Esophagus mucosa (tissue), 1 donor: ENCODE measurements around the gene TSPAN1. TPM values are rescaled to one million over a fixed set of nuclear protein-coding genes. Genes with fewer than 3 reads are reported as not detected.

Source experiments
- ATAC-seq: fragments of 200-7000 bp; cut with Tn5 transposase; one replicate; pipeline ENCODE4 v1.9.1; 2020
- total RNA-seq: library from RNA; stranded (reverse); gene quantifications from one replicate; pipeline ENCODE4 v1.2.4, GENCODE V29; 2023
- donor health status: DM: yes; HTN: yes; CAD: no.

Gene TSPAN1
- 4.7 TPM for total RNA-seq

- ATAC-seq = peak; percentile 60
Measured at GRCh38 chr1:46174448-46175231, at the start of gene TSPAN1. TSPAN1 (plus strand) TSS chr1:46175087; CDS start chr1:46181108, 6,021 bp downstream.

GRCh38 chr1:46128344-46128743, 46.5 kb upstream of the TSPAN1 start:
- no peak for ATAC-seq

GRCh38 chr1:46130121-46130520, 44.8 kb upstream of the TSPAN1 start:
- no peak for ATAC-seq

GRCh38 chr1:46130606-46131005, 44.3 kb upstream of the TSPAN1 start:
- ATAC-seq = no peak

GRCh38 chr1:46131093-46131492, 43.8 kb upstream of the TSPAN1 start:
- no peak for ATAC-seq

- ATAC-seq = no peak
Measured at GRCh38 chr1:46131712-46132528, 43.0 kb upstream of the TSPAN1 start.

- ATAC-seq = peak; percentile 99
Measured at GRCh38 chr1:46132529-46133180, 42.2 kb upstream of the TSPAN1 start, which contains the start of gene PIK3R3. PIK3R3 (minus strand) TSS chr1:46132629; CDS start chr1:46131952, 677 bp downstream.

- peak; percentile 32 for ATAC-seq
Measured at GRCh38 chr1:46133181-46133658, 41.7 kb upstream of the TSPAN1 start.

- no peak for ATAC-seq
Measured at GRCh38 chr1:46133781-46134350, 41.0 kb upstream of the TSPAN1 start.

- peak; percentile 53 for ATAC-seq
Measured at GRCh38 chr1:46134660-46135331, 40.1 kb upstream of the TSPAN1 start.

GRCh38 chr1:46136711-46137110, 38.2 kb upstream of the TSPAN1 start:
- no peak for ATAC-seq

GRCh38 chr1:46137916-46138315, 37.0 kb upstream of the TSPAN1 start:
- no peak for ATAC-seq

GRCh38 chr1:46148318-46148717, 26.6 kb upstream of the TSPAN1 start:
- no peak for ATAC-seq

- ATAC-seq = peak; percentile 36
Measured at GRCh38 chr1:46150085-46150484, 24.8 kb upstream of the TSPAN1 start.

- no peak for ATAC-seq
Measured at GRCh38 chr1:46152016-46152415, 22.9 kb upstream of the TSPAN1 start.

GRCh38 chr1:46153228-46153627, 21.7 kb upstream of the TSPAN1 start:
- ATAC-seq = no peak

GRCh38 chr1:46153732-46154131, 21.2 kb upstream of the TSPAN1 start:
- ATAC-seq = no peak

- no peak for ATAC-seq
Measured at GRCh38 chr1:46157916-46158311, 17.0 kb upstream of the TSPAN1 start.

GRCh38 chr1:46158312-46159281, 16.3 kb upstream of the TSPAN1 start:
- ATAC-seq = no peak

- no peak for ATAC-seq
Measured at GRCh38 chr1:46159516-46159915, 15.4 kb upstream of the TSPAN1 start.

- ATAC-seq = no peak
Measured at GRCh38 chr1:46160212-46160611, 14.7 kb upstream of the TSPAN1 start.
